Sigmoid colon (tissue), 3 donors: Measurements from ENCODE around the gene PRDM5.

Experiments
- POLR2A ChIP-seq, 2 donors: fragments of 450-650 bp; IDR thresholded peaks; one replicate each; pipeline ENCODE4 v1.6.1; 2016; ENCODE audit warnings: antibody characterized with exemption in 2 of 2, mild to moderate bottlenecking in 2 of 2, moderate library complexity in 2 of 2
- TF ChIP-seq, protein P1 (sequence below), 4 experiments: fragments of 450-650 bp in 3 of 4; fragments of 200-600 bp in 1 of 4; IDR thresholded peaks; one replicate each; pipeline ENCODE4 v1.5.1; 2016 to 2019; ENCODE audit warnings: antibody characterized with exemption in 4 of 4, mild to moderate bottlenecking in 3 of 4, moderate library complexity in 2 of 4

DNA sequence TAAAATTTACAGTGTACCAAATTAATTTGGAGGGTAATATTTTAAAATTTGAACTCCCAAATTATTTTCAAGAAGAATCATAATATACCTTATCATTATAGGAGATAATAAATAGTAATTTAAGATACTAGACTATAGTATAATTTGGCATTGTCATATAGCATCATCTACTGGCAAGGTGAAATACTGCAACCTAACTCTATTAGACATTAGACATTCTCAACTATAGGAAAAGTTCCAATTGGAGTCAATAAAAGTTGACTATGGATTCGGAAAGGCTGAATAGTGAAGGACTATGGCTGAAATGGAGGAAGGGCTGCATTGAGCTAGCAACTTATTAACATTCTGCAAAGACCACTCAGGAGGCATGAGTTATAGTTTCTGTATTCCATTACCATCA lies 113.0 kb downstream of the PRDM5 start:
- TF ChIP-seq, protein P1, sequence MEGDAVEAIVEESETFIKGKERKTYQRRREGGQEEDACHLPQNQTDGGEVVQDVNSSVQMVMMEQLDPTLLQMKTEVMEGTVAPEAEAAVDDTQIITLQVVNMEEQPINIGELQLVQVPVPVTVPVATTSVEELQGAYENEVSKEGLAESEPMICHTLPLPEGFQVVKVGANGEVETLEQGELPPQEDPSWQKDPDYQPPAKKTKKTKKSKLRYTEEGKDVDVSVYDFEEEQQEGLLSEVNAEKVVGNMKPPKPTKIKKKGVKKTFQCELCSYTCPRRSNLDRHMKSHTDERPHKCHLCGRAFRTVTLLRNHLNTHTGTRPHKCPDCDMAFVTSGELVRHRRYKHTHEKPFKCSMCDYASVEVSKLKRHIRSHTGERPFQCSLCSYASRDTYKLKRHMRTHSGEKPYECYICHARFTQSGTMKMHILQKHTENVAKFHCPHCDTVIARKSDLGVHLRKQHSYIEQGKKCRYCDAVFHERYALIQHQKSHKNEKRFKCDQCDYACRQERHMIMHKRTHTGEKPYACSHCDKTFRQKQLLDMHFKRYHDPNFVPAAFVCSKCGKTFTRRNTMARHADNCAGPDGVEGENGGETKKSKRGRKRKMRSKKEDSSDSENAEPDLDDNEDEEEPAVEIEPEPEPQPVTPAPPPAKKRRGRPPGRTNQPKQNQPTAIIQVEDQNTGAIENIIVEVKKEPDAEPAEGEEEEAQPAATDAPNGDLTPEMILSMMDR (IDR thresholded peaks at IDR 0.05) = peak in 1 of 4 experiments; percentile 6
- no peak for TF ChIP-seq POLR2A (IDR thresholded peaks at IDR 0.05)
